Measurements from ENCODE around the gene KLRK1.
"Not testable (repeated sequence)": the region's sequence is repeated elsewhere in the genome, so short reads cannot be mapped to it uniquely, and the experiment has no call there.

Gene KLRK1

GRCh38 chr12:10361622-10362021 lies 28.2 kb downstream of the KLRK1 start:
- no peak for DNase-seq

GRCh38 chr12:10361084-10361483 lies 28.8 kb downstream of the KLRK1 start:
- no peak for DNase-seq

GRCh38 chr12:10358969-10359368 lies 30.9 kb downstream of the KLRK1 start:
- DNase-seq: no peak

- DNase-seq: no peak
Observed at GRCh38 chr12:10358131-10358530, 31.7 kb downstream of the KLRK1 start.

GRCh38 chr12:10354502-10354901 lies 35.3 kb downstream of the KLRK1 start:
- no peak for DNase-seq

GRCh38 chr12:10354071-10354470 lies 35.8 kb downstream of the KLRK1 start:
- DNase-seq: no peak

- DNase-seq: not testable (repeated sequence)
Observed at GRCh38 chr12:10351457-10351856, 38.4 kb downstream of the KLRK1 start.

GRCh38 chr12:10341892-10342509 lies 47.8 kb downstream of the KLRK1 start:
- DNase-seq: no peak

- DNase-seq: not testable (repeated sequence)
Observed at GRCh38 chr12:10340946-10341345, 48.9 kb downstream of the KLRK1 start.

- DNase-seq: no peak
Observed at GRCh38 chr12:10339053-10339840, 50.6 kb downstream of the KLRK1 start.

- DNase-seq: not testable (repeated sequence)
Observed at GRCh38 chr12:10338470-10338869, 51.4 kb downstream of the KLRK1 start.

GRCh38 chr12:10336196-10336595 lies 53.6 kb downstream of the KLRK1 start:
- DNase-seq: not testable (repeated sequence)

GRCh38 chr12:10331642-10332239 lies 58.1 kb downstream of the KLRK1 start:
- DNase-seq: peak; percentile 34 to 51

GRCh38 chr12:10328691-10329090 lies 61.1 kb downstream of the KLRK1 start:
- not testable (repeated sequence) for DNase-seq
